Brain microvascular endothelial cell (primary cell): Measurements from ENCODE around the gene DBP.
"Not testable (repeated sequence)": the region's sequence is repeated elsewhere in the genome, so short reads cannot be mapped to it uniquely, and the experiment has no call there.

Source experiments
- DNase-seq: peaks from one replicate; pipeline ENCODE4 v3.0.0-alpha.2; 2020
- H3K27ac ChIP-seq: fragments of 250-450 bp; sonication (Bioruptor Pico); 2 replicates; pipeline ENCODE4 v1.5.1; 2020; ENCODE audit warnings: mild to moderate bottlenecking, moderate library complexity
- H3K27me3 ChIP-seq: fragments of 250-450 bp; sonication (Bioruptor Pico); replicated peaks from 2 replicates; pipeline ENCODE4 v1.5.1; 2020; ENCODE audit warnings: mild to moderate bottlenecking
- H3K36me3 ChIP-seq: fragments of 250-450 bp; sonication (Bioruptor Pico); replicated peaks from 2 replicates; pipeline ENCODE4 v1.5.1; 2020; ENCODE audit warnings: mild to moderate bottlenecking
- H3K4me3 ChIP-seq: 2 replicates; pipeline ENCODE4 v1.5.1; 2011; ENCODE audit warnings: low read depth, mild to moderate bottlenecking, control low read depth, low read length, moderate library complexity
- CTCF ChIP-seq: IDR thresholded peaks from 2 replicates; pipeline ENCODE4 v1.5.1; 2011; ENCODE audit warnings: low read depth, mild to moderate bottlenecking, moderate library complexity, low read length, control low read depth, inconsistent platforms; ENCODE audit errors: missing control alignments
- in situ Hi-C: cut with HindIII; loops from 2 replicates; pipeline ENCODE4 v1.10.0; 2017; ENCODE audit warnings: low sequenced_read_pairs, low pct_ligation_motif_present

The DBP gene

GRCh38 chr19:48636859-48637448 is at the start of gene DBP:
Gene DBP, minus strand, starts transcription at chr19:48637379. Its CDS starts 385 bp downstream, at chr19:48636994.
- Histone ChIP-seq H3K27me3 (no peaks in the 10 kb centered on the region), H3K36me3 (no peaks in the 10 kb centered on the region), H3K27ac (peak within 1 kb of the TSS; percentile 26), H3K4me3 (peak within 1 kb of the TSS; percentile 45)
- no peak for TF ChIP-seq CTCF
- in situ Hi-C loops: no loop called here
- DNase-seq: no peak

GRCh38 chr19:48686637-48687036 is 49.5 kb upstream of the DBP start:
- DNase-seq, in situ Hi-C loops, H3K36me3 ChIP-seq, H3K4me3 ChIP-seq, H3K27ac ChIP-seq, H3K27me3 ChIP-seq: not testable (repeated sequence)

- no peak for TF ChIP-seq CTCF
- in situ Hi-C loops: no loop called here
Measured at GRCh38 chr19:48686088-48686487, 48.9 kb upstream of the DBP start.

GRCh38 chr19:48685583-48685982 is 48.4 kb upstream of the DBP start:
- in situ Hi-C loops: no loop called here
- Histone ChIP-seq H3K27ac (no peak overlapping the region), H3K4me3 (no peak overlapping the region), H3K36me3 (no peaks in the 10 kb centered on the region), H3K27me3 (no peaks in the 10 kb centered on the region)
- no peak for DNase-seq
- TF ChIP-seq CTCF: no peak

More at GRCh38 chr19:48686088-48686487, 48.9 kb upstream of the DBP start:
- no peak for DNase-seq
- H3K4me3 ChIP-seq: no peak overlapping the region
- H3K27ac ChIP-seq: no peak overlapping the region
- no peaks in the 10 kb centered on the region for H3K27me3 ChIP-seq
- H3K36me3 ChIP-seq: no peaks in the 10 kb centered on the region

- Histone ChIP-seq H3K27me3 (no peaks in the 10 kb centered on the region), H3K4me3 (peak overlapping the region; percentile 22), H3K36me3 (no peaks in the 10 kb centered on the region), H3K27ac (no peak overlapping the region)
- in situ Hi-C loops: no loop called here
- no peak for TF ChIP-seq CTCF
- DNase-seq: peak; percentile 18
Measured at GRCh38 chr19:48683349-48683748, 46.2 kb upstream of the DBP start.

- H3K36me3 ChIP-seq: no peaks in the 10 kb centered on the region
- H3K4me3 ChIP-seq: no peak overlapping the region
- no peak for TF ChIP-seq CTCF
- in situ Hi-C loops: no loop called here
- no peaks in the 10 kb centered on the region for H3K27me3 ChIP-seq
- H3K27ac ChIP-seq: no peak overlapping the region
- peak; percentile 81 for DNase-seq
Measured at GRCh38 chr19:48681127-48681470, 43.9 kb upstream of the DBP start.
